Pancreas (tissue), 10 donors: ENCODE measurements around the gene DOCK1. TPM values are rescaled to one million over a fixed set of nuclear protein-coding genes. Genes with fewer than 3 reads are reported as not detected.

Experiments used
- ATAC-seq, 4 donors: fragments of 200-7000 bp; cut with Tn5 transposase; one replicate each; pipeline versions ENCODE4 v1.8.0 to v1.9.1; 2020; ENCODE audit warnings: mild to moderate bottlenecking in 4 of 4, moderate library complexity in 4 of 4
- DNase-seq, 6 donors: peaks; one replicate each; pipeline ENCODE4 v3.0.0-alpha.2; 2020
- FAIRE-seq: peaks from 2 replicates; lab custom pipeline; 2012; peaks lifted over from hg19 to GRCh38; lab: Jason Lieb, UNC
- H3K27ac ChIP-seq, 4 donors: fragments of 200-600 bp; sonication (generic); 1 replicate in 3 of 4; 2 replicates in 1 of 4; pipeline versions ENCODE4 v1.5.0 to v1.8.0; 2020
- H3K27me3 ChIP-seq, 4 donors: fragments of 200-600 bp; one replicate each; pipeline ENCODE4 v1.8.0; 2021
- H3K36me3 ChIP-seq, 3 donors: fragments of 200-600 bp; sonication (generic) in 1 of 3; one replicate each; pipeline versions ENCODE4 v1.5.0 to v1.8.0; 2020 to 2021
- H3K4me1 ChIP-seq, 3 donors: fragments of 200-600 bp; one replicate each; pipeline ENCODE4 v1.8.0; 2021
- H3K4me3 ChIP-seq, 4 donors: fragments of 200-600 bp; sonication (generic) in 2 of 4; one replicate each; pipeline versions ENCODE4 v1.5.0 to v1.8.0; 2020 to 2021
- H3K9me3 ChIP-seq, 4 donors: fragments of 200-600 bp; one replicate each; pipeline ENCODE4 v1.8.0; 2021
- WGBS, 2 donors: extraction: QIAGEN DNeasy Blood & Tissue Kit; methylation state at CpG; one replicate each; pipeline ENCODE4 v1.1.7; 2013; 5-methylcytosine and 5-hydroxymethylcytosine counted together
- intact Hi-C, 3 donors: fragments of 100-400 bp; cut with DNase I; formaldehyde crosslinking; loops; one replicate each; pipeline versions ENCODE4 v1.11.1 to v1.14.2; 2022
- polyA plus RNA-seq, 2 donors: library from polyadenylated mRNA; stranded (reverse); fragments of 200-250 nt; gene quantifications; one replicate each; pipeline ENCODE4 v1.2.3, GENCODE V29; 2013
- total RNA-seq, 6 donors: library from RNA; stranded (reverse); fragmentation: NEBNext Ultra II Directional in 4 of 6; extraction: Animal tissue kit (Norgen Biotek cat#: 25700) in 4 of 6; gene quantifications; one replicate each; pipeline versions ENCODE4 v1.2.1 to v1.2.4, GENCODE V29; 2021 to 2023
- TF ChIP-seq, protein P1 (sequence below), 4 donors: fragments of 200-600 bp; sonication (generic) in 3 of 4; IDR thresholded peaks; one replicate each; pipeline versions ENCODE4 v1.5.0 to v1.8.0; 2021; ENCODE audit warnings: antibody characterized with exemption in 4 of 4
- donor health status: healthy with polysubstance abuse.
- donor health status: DM: no; HTN: no; CAD: no; lungs with moderate emphysema.
- donor health status: DM: no; HTN: no; CAD: no.
- donor health status: control.
- donor health status: control.
- donor health status: Bipolar disorder and iron deficiency.
- donor health status: DM: yes; HTN: yes; CAD: no.
- donor health status: DM: no; HTN: no; CAD: no.
- donor health status: DM: no; HTN: no; CAD: no.
- donor health status: DM: yes; HTN: yes; CAD: no.

DOCK1 gene
- total and polyA plus RNA-seq, 8 donors = 12.1 to 38.6 (median 24.2) TPM

DNA sequence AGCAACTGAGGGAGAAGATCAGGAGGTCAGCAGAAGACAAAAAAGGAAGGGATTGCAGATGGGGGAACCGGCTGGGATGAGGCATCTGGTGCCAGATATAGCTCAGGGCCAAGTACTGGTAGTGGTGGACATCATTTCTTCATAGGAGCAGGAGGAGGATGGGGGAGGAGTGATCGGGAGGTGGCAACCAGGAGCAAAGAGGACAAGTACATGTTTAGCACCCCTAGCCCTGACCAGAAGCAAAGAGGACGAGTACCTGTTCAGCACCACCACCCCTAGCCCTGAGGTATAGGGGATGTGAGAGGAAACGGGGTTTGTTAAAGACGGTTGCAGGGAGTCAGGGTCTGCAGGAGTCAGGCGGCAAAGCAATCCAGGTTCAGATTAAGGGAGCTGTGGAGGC is 559.3 kb downstream of the DOCK1 start:
- TF ChIP-seq, protein P1, sequence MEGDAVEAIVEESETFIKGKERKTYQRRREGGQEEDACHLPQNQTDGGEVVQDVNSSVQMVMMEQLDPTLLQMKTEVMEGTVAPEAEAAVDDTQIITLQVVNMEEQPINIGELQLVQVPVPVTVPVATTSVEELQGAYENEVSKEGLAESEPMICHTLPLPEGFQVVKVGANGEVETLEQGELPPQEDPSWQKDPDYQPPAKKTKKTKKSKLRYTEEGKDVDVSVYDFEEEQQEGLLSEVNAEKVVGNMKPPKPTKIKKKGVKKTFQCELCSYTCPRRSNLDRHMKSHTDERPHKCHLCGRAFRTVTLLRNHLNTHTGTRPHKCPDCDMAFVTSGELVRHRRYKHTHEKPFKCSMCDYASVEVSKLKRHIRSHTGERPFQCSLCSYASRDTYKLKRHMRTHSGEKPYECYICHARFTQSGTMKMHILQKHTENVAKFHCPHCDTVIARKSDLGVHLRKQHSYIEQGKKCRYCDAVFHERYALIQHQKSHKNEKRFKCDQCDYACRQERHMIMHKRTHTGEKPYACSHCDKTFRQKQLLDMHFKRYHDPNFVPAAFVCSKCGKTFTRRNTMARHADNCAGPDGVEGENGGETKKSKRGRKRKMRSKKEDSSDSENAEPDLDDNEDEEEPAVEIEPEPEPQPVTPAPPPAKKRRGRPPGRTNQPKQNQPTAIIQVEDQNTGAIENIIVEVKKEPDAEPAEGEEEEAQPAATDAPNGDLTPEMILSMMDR (IDR thresholded peaks at IDR 0.05) = no peak
- WGBS, 2 donors = 63 to 79% methylated on average over 6 of the region's 6 CpGs

GRCh38 chr10:127467811-127468210 is 562.6 kb downstream of the DOCK1 start:
- Histone ChIP-seq H3K27ac (no peak overlapping the region), H3K4me1 (no peaks in the 10 kb centered on the region), H3K9me3 (no peaks in the 10 kb centered on the region), H3K27me3 (no peaks in the 10 kb centered on the region), H3K4me3 (no peak overlapping the region), H3K36me3 (no peaks in the 10 kb centered on the region)
- DNase-seq (no peak), ATAC-seq (no peak), FAIRE-seq (no peak)
- intact Hi-C loops = no loop called here
- 79 to 82% methylated on average over 10 of the region's 10 CpGs for WGBS, 2 donors
- TF ChIP-seq, protein P1 (IDR thresholded peaks at IDR 0.05) = no peak

More for the DNA sequence above, 559.3 kb downstream of the DOCK1 start:
- ATAC-seq (no peak), DNase-seq (no peak), FAIRE-seq (no peak)
- Histone ChIP-seq H3K9me3 (no peaks in the 10 kb centered on the region), H3K36me3 (no peaks in the 10 kb centered on the region), H3K27ac (no peak overlapping the region), H3K4me3 (no peak overlapping the region), H3K4me1 (no peaks in the 10 kb centered on the region), H3K27me3 (no peaks in the 10 kb centered on the region)
- intact Hi-C loops = no loop called here

DNA sequence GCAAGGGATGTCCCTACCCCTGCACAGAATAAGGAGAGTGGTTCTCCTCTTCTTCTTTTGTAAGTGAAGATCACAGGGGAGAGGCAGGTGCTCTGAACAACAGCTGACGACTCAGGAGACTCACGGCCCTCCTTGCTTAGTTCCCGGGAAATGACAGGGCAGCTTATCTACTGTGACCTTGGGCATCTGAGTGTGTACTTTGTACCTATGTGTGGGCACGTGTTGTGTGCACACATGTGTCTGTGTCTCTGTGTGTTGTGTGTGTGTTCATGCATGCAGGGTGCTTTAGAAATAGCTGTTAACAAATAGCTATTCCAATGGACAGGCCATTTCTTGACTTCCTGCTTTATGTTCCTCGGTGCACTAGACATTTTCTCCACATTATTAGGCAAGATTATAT is 563.4 kb downstream of the DOCK1 start:
- ATAC-seq (no peak), DNase-seq (no peak), FAIRE-seq (no peak)
- no peaks in the 10 kb centered on the region for H3K36me3 ChIP-seq
- 25 to 29% methylated on average over 5 of the region's 5 CpGs for WGBS, 2 donors
- no peaks in the 10 kb centered on the region for H3K4me1 ChIP-seq
- intact Hi-C loops = no loop called here
- no peak overlapping the region for H3K4me3 ChIP-seq
- H3K9me3 ChIP-seq = no peaks in the 10 kb centered on the region
- no peak overlapping the region for H3K27ac ChIP-seq
- TF ChIP-seq, protein P1 (IDR thresholded peaks at IDR 0.05) = no peak
- H3K27me3 ChIP-seq = no peaks in the 10 kb centered on the region

DNA sequence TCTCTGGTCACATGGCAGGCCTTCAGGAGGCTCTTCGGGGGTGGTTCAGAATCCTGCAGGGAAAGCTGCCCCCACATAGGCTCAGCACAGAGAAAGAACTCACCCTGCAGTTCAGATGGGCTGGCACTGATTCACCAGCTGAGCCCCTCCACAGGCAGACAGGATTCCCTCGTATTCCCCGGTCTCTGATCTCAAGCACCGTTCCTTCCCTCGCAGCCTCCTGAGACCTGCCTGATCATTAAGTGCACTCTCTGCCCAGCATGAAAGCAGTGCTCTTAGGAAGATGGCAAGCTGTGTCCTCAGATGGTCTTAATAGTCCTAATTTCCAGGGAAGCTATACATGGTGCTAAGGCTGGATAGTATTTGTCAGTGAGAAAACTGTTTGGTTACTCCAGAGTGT is 565.7 kb downstream of the DOCK1 start:
- 81 to 82% methylated on average over 5 of the region's 5 CpGs for WGBS, 2 donors

DNA sequence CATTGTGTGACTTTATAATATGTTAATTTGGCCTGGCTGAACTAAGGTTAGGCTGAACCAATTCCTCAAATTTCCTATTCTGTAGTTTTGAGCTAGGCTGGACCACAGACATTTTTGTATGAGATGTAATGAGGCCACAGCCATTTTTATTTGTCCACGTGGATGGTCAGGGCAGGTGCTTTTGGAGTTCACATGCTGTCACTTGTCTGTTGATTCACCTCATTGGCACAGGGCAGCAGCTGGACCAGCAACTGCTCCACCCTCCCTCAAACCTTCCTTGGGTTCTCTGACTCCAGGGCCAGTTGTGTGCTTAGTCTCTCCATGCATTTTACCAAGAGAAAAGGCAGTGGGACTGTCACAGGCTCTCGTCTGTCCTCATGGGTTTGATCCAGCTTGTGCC is 567.7 kb downstream of the DOCK1 start:
- FAIRE-seq = no peak
- TF ChIP-seq, protein P1 (IDR thresholded peaks at IDR 0.05) = no peak
- no peak overlapping the region for H3K27ac ChIP-seq
- no peaks in the 10 kb centered on the region for H3K9me3 ChIP-seq
- no peak for ATAC-seq
- H3K4me1 ChIP-seq = no peaks in the 10 kb centered on the region
- H3K4me3 ChIP-seq = no peak overlapping the region
- intact Hi-C loops = no loop called here
- no peaks in the 10 kb centered on the region for H3K36me3 ChIP-seq
- peaks cover 0 to 3% (median 0%) of the 10 kb centered on the region in 4 donors for H3K27me3 ChIP-seq
- 37 to 55% methylated on average over 2 of the region's 2 CpGs for WGBS, 2 donors
- DNase-seq = no peak

More for the DNA sequence above, 565.7 kb downstream of the DOCK1 start:
- ATAC-seq (no peak), DNase-seq (no peak), FAIRE-seq (no peak)
- intact Hi-C loops = no loop called here
- Histone ChIP-seq H3K9me3 (no peaks in the 10 kb centered on the region), H3K27me3 (no peaks in the 10 kb centered on the region), H3K27ac (no peak overlapping the region), H3K4me3 (no peak overlapping the region), H3K4me1 (no peaks in the 10 kb centered on the region), H3K36me3 (no peaks in the 10 kb centered on the region)
- TF ChIP-seq, protein P1 (IDR thresholded peaks at IDR 0.05) = no peak
